Stimulated activated CD4-positive, alpha-beta T cell treated with anti-CD3 and anti-CD28 coated beads, Interleukin-4, amount 100 ng/mL, for 24 hours (primary cell): ENCODE measurements around the gene VIL1.
A peak's percentile ranks its signal among the peaks of the same experiment; 100 is the strongest.

Experiments used
- DNase-seq: peaks from one replicate; pipeline ENCODE4 v3.0.0-alpha.2; 2020

Gene VIL1

GRCh38 chr2:218395456-218395825, 23.5 kb upstream of the VIL1 start:
- no peak for DNase-seq

- DNase-seq: peak; percentile 91
Observed at GRCh38 chr2:218395826-218396687, 22.9 kb upstream of the VIL1 start.

GRCh38 chr2:218396688-218397462, 22.0 kb upstream of the VIL1 start:
- peak; percentile 59 for DNase-seq

- DNase-seq: no peak
Observed at GRCh38 chr2:218397463-218397819, 21.5 kb upstream of the VIL1 start.

- DNase-seq: peak; percentile 42
Observed at GRCh38 chr2:218397820-218398436, 21.0 kb upstream of the VIL1 start.

GRCh38 chr2:218398437-218399390, 20.2 kb upstream of the VIL1 start:
- peak; percentile 53 for DNase-seq

GRCh38 chr2:218399391-218400166, 19.3 kb upstream of the VIL1 start, which contains the start of gene CTDSP1:
Gene CTDSP1 (plus strand): TSS chr2:218399868. CDS start chr2:218400091, 223 bp downstream.
- peak; percentile 92 for DNase-seq

GRCh38 chr2:218400167-218400929, 18.6 kb upstream of the VIL1 start:
- peak; percentile 36 for DNase-seq

- no peak for DNase-seq
Observed at GRCh38 chr2:218400930-218401881, 17.7 kb upstream of the VIL1 start.

- DNase-seq: no peak
Observed at GRCh38 chr2:218401890-218402289, 17.0 kb upstream of the VIL1 start.

GRCh38 chr2:218402491-218402901, 16.4 kb upstream of the VIL1 start:
- no peak for DNase-seq

GRCh38 chr2:218402911-218403411, 16.0 kb upstream of the VIL1 start:
- DNase-seq: no peak

- DNase-seq: no peak
Observed at GRCh38 chr2:218403810-218404209, 15.1 kb upstream of the VIL1 start.

- no peak for DNase-seq
Observed at GRCh38 chr2:218404351-218405085, 14.4 kb upstream of the VIL1 start.

GRCh38 chr2:218405086-218405745, 13.7 kb upstream of the VIL1 start:
- no peak for DNase-seq

- no peak for DNase-seq
Observed at GRCh38 chr2:218405746-218406208, 13.1 kb upstream of the VIL1 start.

GRCh38 chr2:218406209-218406948, 12.5 kb upstream of the VIL1 start:
- peak; percentile 91 for DNase-seq
